SU-DHL-6 (cell line): ENCODE results near the gene COL10A1.

Experiments used
- H2AFZ ChIP-seq: fragments of 200-600 bp; sonication (generic); 2 replicates; pipeline ENCODE4 v1.6.1; 2014; ENCODE audit warnings: low read depth, mild to moderate bottlenecking, moderate library complexity, mixed read lengths, antibody characterized with exemption, low read length; ENCODE audit not compliant: severe bottlenecking
- H3F3A ChIP-seq: fragments of 200-600 bp; shearing (Covaris generic); 2 replicates; pipeline ENCODE4 v1.6.0; 2016; ENCODE audit warnings: antibody characterized with exemption, mild to moderate bottlenecking; ENCODE audit not compliant: insufficient read depth
- H3K27ac ChIP-seq: fragments of 200-600 bp; sonication (generic); 2 replicates; pipeline ENCODE4 v1.5.1; 2016; ENCODE audit warnings: low read depth, mild to moderate bottlenecking, low read length, moderate library complexity, mixed read lengths
- H3K27me3 ChIP-seq: fragments of 200-600 bp; sonication (generic), shearing (Covaris generic); 2 replicates; pipeline ENCODE4 v1.6.0; 2014; ENCODE audit warnings: mild to moderate bottlenecking, low read length
- H3K36me3 ChIP-seq: fragments of 200-600 bp; sonication (generic); 2 replicates; pipeline ENCODE4 v1.6.1; 2014; ENCODE audit warnings: mild to moderate bottlenecking, low read length, mixed read lengths
- H3K4me2 ChIP-seq: fragments of 300-600, 200-600 bp; shearing (Covaris generic), sonication (generic); 2 replicates; pipeline ENCODE4 v1.6.0; 2014; ENCODE audit warnings: low read length, low read depth, mild to moderate bottlenecking; ENCODE audit not compliant: poor library complexity, severe bottlenecking
- H3K4me3 ChIP-seq: fragments of 200-600 bp; sonication (generic); 2 replicates; pipeline ENCODE4 v1.5.1; 2014; ENCODE audit warnings: antibody characterized with exemption, low read length, mild to moderate bottlenecking, mixed read lengths; ENCODE audit not compliant: insufficient read depth, poor library complexity, severe bottlenecking
- H3K79me2 ChIP-seq: fragments of 200-600 bp; sonication (generic); 2 replicates; pipeline ENCODE4 v1.6.1; 2014; ENCODE audit warnings: mild to moderate bottlenecking, low read length, moderate library complexity; ENCODE audit not compliant: insufficient read depth
- H3K9ac ChIP-seq: fragments of 200-600 bp; sonication (generic); 2 replicates; pipeline ENCODE4 v1.7.0; 2014; ENCODE audit warnings: mild to moderate bottlenecking, low read length
- H3K9me2 ChIP-seq: fragments of 200-600 bp; sonication (generic); replicated peaks from 2 replicates; pipeline ENCODE4 v1.6.1; 2014; ENCODE audit warnings: low read length; ENCODE audit not compliant: insufficient read depth
- H3K9me3 ChIP-seq: fragments of 200-600 bp; sonication (generic); 2 replicates; pipeline ENCODE4 v1.6.1; 2014; ENCODE audit warnings: low read length, mixed read lengths; ENCODE audit not compliant: insufficient read depth
- H4K20me1 ChIP-seq: fragments of 200-600 bp; sonication (generic); 2 replicates; pipeline ENCODE4 v1.6.1; 2014; ENCODE audit warnings: low read depth, mild to moderate bottlenecking, antibody characterized with exemption, low read length, moderate library complexity, mixed read lengths
- CTCF ChIP-seq: fragments of 200-600 bp; sonication (generic); IDR thresholded peaks from one replicate; pipeline ENCODE4 v1.5.1; 2017; ENCODE audit warnings: antibody characterized with exemption, mild to moderate bottlenecking, low read length, moderate library complexity; ENCODE audit not compliant: insufficient read depth, poor library complexity, severe bottlenecking
- EZH2phosphoT487 ChIP-seq: fragments of 200-600 bp; sonication (generic), shearing (Covaris generic); conservative IDR thresholded peaks from 2 replicates; pipeline ENCODE4 v1.6.1; 2018; ENCODE audit warnings: mild to moderate bottlenecking, antibody characterized with exemption, low read length, moderate library complexity, mixed read lengths

COL10A1 gene

GRCh38 chr6:116105247-116105646 lies 20.7 kb downstream of the COL10A1 start:
- H3K4me3 ChIP-seq: no peak overlapping the region
- no peaks in the 10 kb centered on the region for H3K27me3 ChIP-seq
- H3K79me2 ChIP-seq: no peaks in the 10 kb centered on the region
- no peak overlapping the region for H3K4me2 ChIP-seq
- TF ChIP-seq EZH2phosphoT487 (no peak), CTCF (no peak)
- H3K9ac ChIP-seq: no peak overlapping the region
- no peak overlapping the region for H2AFZ ChIP-seq
- no peaks in the 10 kb centered on the region for H3K9me2 ChIP-seq
- no peaks in the 10 kb centered on the region for H3K36me3 ChIP-seq
- no peaks in the 10 kb centered on the region for H3K9me3 ChIP-seq
- H3F3A ChIP-seq: no peaks in the 10 kb centered on the region
- H4K20me1 ChIP-seq: 0 out of 2 replicates have a peak, but pooled peaks cover 5% of the 10 kb centered on the region
- no peak overlapping the region for H3K27ac ChIP-seq

GRCh38 chr6:116104636-116105035 lies 21.3 kb downstream of the COL10A1 start:
- H4K20me1 ChIP-seq: 0 out of 2 replicates have a peak, but pooled peaks cover 5% of the 10 kb centered on the region
- no peak for TF ChIP-seq CTCF
- TF ChIP-seq EZH2phosphoT487: no peak
- H3K9me3 ChIP-seq: no peaks in the 10 kb centered on the region
- H3K9me2 ChIP-seq: no peaks in the 10 kb centered on the region
- H3K4me3 ChIP-seq: no peak overlapping the region
- H3F3A ChIP-seq: 0 out of 2 replicates have a peak, but pooled peaks cover 4% of the 10 kb centered on the region
- no peak overlapping the region for H2AFZ ChIP-seq
- no peak overlapping the region for H3K4me2 ChIP-seq
- no peaks in the 10 kb centered on the region for H3K36me3 ChIP-seq
- H3K27ac ChIP-seq: no peak overlapping the region
- H3K79me2 ChIP-seq: no peaks in the 10 kb centered on the region
- no peaks in the 10 kb centered on the region for H3K27me3 ChIP-seq
- H3K9ac ChIP-seq: no peak overlapping the region

GRCh38 chr6:116102873-116103272 lies 23.1 kb downstream of the COL10A1 start:
- Histone ChIP-seq H2AFZ (no peak overlapping the region), H3K4me2 (no peak overlapping the region)

More at GRCh38 chr6:116102873-116103272, 23.1 kb downstream of the COL10A1 start:
- H3K27me3 ChIP-seq: no peaks in the 10 kb centered on the region
- H3K79me2 ChIP-seq: no peaks in the 10 kb centered on the region
- no peaks in the 10 kb centered on the region for H3K9me3 ChIP-seq
- H3K27ac ChIP-seq: no peak overlapping the region
- no peaks in the 10 kb centered on the region for H3K9me2 ChIP-seq
- no peak for TF ChIP-seq EZH2phosphoT487
- TF ChIP-seq CTCF: no peak
- no peaks in the 10 kb centered on the region for H3K36me3 ChIP-seq
- 0 out of 2 replicates have a peak, but pooled peaks cover 5% of the 10 kb centered on the region for H4K20me1 ChIP-seq
- no peak overlapping the region for H3K9ac ChIP-seq
- H3F3A ChIP-seq: 0 out of 2 replicates have a peak, but pooled peaks cover 8% of the 10 kb centered on the region
- H3K4me3 ChIP-seq: no peak overlapping the region
